OCI-LY1 (cell line): Measurements from ENCODE around the gene TMEM201.

Source experiments
- EZH2 ChIP-seq: fragments of 200-600 bp; sonication (generic), shearing (Covaris generic); IDR thresholded peaks from 2 replicates; pipeline ENCODE4 v1.8.0; 2017; ENCODE audit warnings: borderline replicate concordance, mixed run types, mild to moderate bottlenecking, antibody characterized with exemption, low read length, moderate library complexity, mixed read lengths
- TF ChIP-seq, protein P1 (sequence below): fragments of 200-600 bp; sonication (generic), shearing (Covaris generic); IDR thresholded peaks from 2 replicates; pipeline ENCODE4 v1.5.1; 2017; ENCODE audit warnings: mild to moderate bottlenecking, antibody characterized with exemption, low read length, moderate library complexity, mixed read lengths

DNA sequence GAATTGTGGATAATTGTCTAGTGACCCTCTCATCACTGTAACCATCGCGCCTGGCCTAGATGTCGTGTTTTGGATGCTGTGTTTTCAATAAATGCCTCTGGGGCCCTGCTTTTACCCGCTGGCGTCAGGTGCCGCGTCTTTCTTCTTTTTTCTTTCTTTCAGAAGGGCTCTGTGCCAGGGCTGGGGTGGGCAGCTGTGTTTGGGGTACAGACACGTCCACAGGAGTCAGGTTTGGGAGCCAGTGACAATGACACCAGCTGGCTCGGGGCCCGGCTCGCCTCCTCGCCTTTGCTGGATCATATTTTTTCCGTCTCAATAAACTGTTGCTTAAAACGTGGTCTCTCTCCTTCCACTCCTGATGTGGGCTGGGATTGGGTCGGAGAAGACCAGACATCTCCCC is 16.1 kb downstream of the TMEM201 start:
- TF ChIP-seq, protein P1, sequence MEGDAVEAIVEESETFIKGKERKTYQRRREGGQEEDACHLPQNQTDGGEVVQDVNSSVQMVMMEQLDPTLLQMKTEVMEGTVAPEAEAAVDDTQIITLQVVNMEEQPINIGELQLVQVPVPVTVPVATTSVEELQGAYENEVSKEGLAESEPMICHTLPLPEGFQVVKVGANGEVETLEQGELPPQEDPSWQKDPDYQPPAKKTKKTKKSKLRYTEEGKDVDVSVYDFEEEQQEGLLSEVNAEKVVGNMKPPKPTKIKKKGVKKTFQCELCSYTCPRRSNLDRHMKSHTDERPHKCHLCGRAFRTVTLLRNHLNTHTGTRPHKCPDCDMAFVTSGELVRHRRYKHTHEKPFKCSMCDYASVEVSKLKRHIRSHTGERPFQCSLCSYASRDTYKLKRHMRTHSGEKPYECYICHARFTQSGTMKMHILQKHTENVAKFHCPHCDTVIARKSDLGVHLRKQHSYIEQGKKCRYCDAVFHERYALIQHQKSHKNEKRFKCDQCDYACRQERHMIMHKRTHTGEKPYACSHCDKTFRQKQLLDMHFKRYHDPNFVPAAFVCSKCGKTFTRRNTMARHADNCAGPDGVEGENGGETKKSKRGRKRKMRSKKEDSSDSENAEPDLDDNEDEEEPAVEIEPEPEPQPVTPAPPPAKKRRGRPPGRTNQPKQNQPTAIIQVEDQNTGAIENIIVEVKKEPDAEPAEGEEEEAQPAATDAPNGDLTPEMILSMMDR = no peak
- TF ChIP-seq EZH2 = no peak
